GM12892 (cell line): ENCODE results near the gene CFDP1.

Source experiments
- POLR2A ChIP-seq: IDR thresholded peaks from 2 replicates; pipeline ENCODE4 v1.6.1; 2011; ENCODE audit warnings: low read depth, low read length, control low read depth
- POLR2AphosphoS5 ChIP-seq: IDR thresholded peaks from 2 replicates; pipeline ENCODE4 v1.6.1; 2011; ENCODE audit warnings: low read depth, low read length, control low read depth

DNA sequence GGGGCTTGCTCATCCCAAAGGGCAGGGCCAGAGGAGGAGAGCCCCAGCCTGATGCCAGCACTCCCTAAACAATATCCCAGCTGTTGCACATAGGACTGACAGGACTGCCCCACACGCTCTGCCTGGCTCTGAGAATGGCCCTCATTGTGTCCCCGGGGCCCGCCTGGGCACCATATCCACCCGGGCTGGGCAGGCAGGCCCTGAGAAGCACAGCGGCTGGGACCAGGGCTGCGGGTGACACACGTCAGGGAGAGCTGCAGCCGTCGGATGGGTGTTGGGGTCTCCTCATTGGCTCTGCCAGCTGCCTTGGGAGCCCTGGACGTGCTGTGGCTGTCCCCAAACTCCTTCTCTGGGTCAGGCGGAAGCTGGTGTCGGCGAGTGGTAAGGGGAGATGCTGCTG lies 186.1 kb downstream of the CFDP1 start:
- no peak for TF ChIP-seq POLR2AphosphoS5
- no peak for TF ChIP-seq POLR2A
